Vagina (tissue), 2 donors: ENCODE measurements around the gene LINC01488. TPM values are rescaled to one million over a fixed set of nuclear protein-coding genes. Genes with fewer than 3 reads are reported as not detected.

Experiments
- DNase-seq, 2 donors: peaks; one replicate each; pipeline ENCODE4 v3.0.0-alpha.2; 2017; ENCODE audit errors: extremely low spot score in 2 of 2
- H3K27ac ChIP-seq: fragments of 200-600 bp; sonication (generic); one replicate; pipeline ENCODE4 v1.5.1; 2019
- H3K27me3 ChIP-seq: fragments of 200-600 bp; sonication (generic); one replicate; pipeline ENCODE4 v1.5.1; 2019
- H3K36me3 ChIP-seq, 2 donors: fragments of 200-600 bp; sonication (generic); one replicate each; pipeline ENCODE4 v1.5.1; 2017 to 2019
- H3K4me1 ChIP-seq: fragments of 200-600 bp; sonication (generic); one replicate; pipeline ENCODE4 v1.5.1; 2019
- H3K4me3 ChIP-seq, 2 donors: fragments of 200-600 bp; sonication (generic); 1 replicate in 1 of 2; 2 replicates in 1 of 2; pipeline ENCODE4 v1.5.1; 2016 to 2019
- H3K9me3 ChIP-seq: fragments of 200-600 bp; sonication (generic); one replicate; pipeline ENCODE4 v1.5.1; 2019
- POLR2A ChIP-seq, 2 donors: fragments of 450-650 bp; IDR thresholded peaks; one replicate each; pipeline ENCODE4 v1.6.1; 2017; ENCODE audit warnings: antibody characterized with exemption in 2 of 2, mild to moderate bottlenecking in 2 of 2, moderate library complexity in 2 of 2
- POLR2AphosphoS5 ChIP-seq, 2 donors: sonication (generic); formaldehyde crosslinking; IDR thresholded peaks; one replicate each; pipeline ENCODE4 v1.9.0; 2017; ENCODE audit warnings: antibody characterized with exemption in 2 of 2, mild to moderate bottlenecking in 2 of 2, low read depth in 1 of 2; ENCODE audit not compliant: insufficient read depth in 1 of 2
- intact Hi-C: fragments of 100-400 bp; cut with DNase I; formaldehyde crosslinking; loops from one replicate; pipeline ENCODE4 v1.15.1; 2023
- total RNA-seq: library from RNA; depleted of rRNA; stranded (reverse); fragments of >200 nt; gene quantifications from one replicate; pipeline ENCODE4 v1.2.3, GENCODE V29; 2016
- TF ChIP-seq, protein P1 (sequence below), 3 experiments: fragments of 450-650 bp in 2 of 3; fragments of 200-600 bp in 1 of 3; sonication (generic) in 1 of 3; IDR thresholded peaks; one replicate each; pipeline ENCODE4 v1.5.1; 2017 to 2019; ENCODE audit warnings: antibody characterized with exemption in 3 of 3, mild to moderate bottlenecking in 2 of 3, moderate library complexity in 2 of 3

The LINC01488 gene
- total RNA-seq, 1 donor from 2014 or later = not detected

DNA sequence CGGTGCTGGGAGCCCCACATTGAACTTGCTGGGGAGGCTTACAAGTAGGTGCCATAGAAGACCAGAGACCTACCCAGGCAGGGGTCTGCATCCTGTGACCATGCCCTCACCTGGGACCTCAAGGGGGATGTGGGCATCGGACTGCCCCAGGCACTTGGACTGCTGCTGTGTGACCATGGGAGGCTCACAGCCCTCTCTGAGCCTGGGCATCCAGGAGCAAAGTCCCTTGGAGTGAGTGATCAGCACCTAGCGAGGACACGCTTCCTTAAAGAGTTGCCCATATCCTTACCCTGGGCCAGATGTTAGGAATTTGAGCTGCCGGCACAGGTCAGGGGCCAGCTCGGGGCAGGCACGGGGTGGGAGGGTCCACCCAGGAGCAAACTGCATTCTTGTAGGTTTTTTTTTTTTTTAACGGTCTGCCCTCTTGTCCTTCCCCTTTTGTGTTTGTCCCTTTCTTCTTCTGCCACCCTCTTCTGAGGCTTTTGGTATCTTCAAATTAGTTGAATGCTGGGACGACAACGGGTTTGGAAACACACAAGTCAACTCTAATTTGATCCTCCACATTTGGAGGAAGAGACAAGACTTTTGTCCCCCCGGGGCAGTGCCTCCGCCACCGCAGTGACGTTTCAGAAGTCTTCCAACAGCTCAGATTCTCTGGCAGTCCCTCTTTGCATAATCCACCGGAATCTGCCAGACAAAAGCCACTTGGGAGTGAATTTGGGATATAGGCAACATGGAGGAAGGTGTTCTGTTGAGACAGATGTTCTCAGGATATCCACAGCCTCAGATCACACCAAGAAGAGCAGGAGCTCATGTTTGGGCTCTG is 46.1 kb upstream of the LINC01488 start:
- H3K9me3 ChIP-seq = no peaks in the 10 kb centered on the region
- H3K27ac ChIP-seq = no peak overlapping the region
- H3K4me3 ChIP-seq = no peak overlapping the region
- TF ChIP-seq, protein P1, sequence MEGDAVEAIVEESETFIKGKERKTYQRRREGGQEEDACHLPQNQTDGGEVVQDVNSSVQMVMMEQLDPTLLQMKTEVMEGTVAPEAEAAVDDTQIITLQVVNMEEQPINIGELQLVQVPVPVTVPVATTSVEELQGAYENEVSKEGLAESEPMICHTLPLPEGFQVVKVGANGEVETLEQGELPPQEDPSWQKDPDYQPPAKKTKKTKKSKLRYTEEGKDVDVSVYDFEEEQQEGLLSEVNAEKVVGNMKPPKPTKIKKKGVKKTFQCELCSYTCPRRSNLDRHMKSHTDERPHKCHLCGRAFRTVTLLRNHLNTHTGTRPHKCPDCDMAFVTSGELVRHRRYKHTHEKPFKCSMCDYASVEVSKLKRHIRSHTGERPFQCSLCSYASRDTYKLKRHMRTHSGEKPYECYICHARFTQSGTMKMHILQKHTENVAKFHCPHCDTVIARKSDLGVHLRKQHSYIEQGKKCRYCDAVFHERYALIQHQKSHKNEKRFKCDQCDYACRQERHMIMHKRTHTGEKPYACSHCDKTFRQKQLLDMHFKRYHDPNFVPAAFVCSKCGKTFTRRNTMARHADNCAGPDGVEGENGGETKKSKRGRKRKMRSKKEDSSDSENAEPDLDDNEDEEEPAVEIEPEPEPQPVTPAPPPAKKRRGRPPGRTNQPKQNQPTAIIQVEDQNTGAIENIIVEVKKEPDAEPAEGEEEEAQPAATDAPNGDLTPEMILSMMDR (IDR thresholded peaks at IDR 0.05) = no peak
- TF ChIP-seq POLR2A (IDR thresholded peaks at IDR 0.05) (no peak), POLR2AphosphoS5 (IDR thresholded peaks at IDR 0.05; ENCODE audit: insufficient read depth in 1 of 2, low read depth in 1 of 2) (no peak)
- H3K27me3 ChIP-seq = no peaks in the 10 kb centered on the region
- DNase-seq = no peak
- intact Hi-C loops = no loop called here
- H3K36me3 ChIP-seq = no peaks in the 10 kb centered on the region
- H3K4me1 ChIP-seq = no peaks in the 10 kb centered on the region

DNA sequence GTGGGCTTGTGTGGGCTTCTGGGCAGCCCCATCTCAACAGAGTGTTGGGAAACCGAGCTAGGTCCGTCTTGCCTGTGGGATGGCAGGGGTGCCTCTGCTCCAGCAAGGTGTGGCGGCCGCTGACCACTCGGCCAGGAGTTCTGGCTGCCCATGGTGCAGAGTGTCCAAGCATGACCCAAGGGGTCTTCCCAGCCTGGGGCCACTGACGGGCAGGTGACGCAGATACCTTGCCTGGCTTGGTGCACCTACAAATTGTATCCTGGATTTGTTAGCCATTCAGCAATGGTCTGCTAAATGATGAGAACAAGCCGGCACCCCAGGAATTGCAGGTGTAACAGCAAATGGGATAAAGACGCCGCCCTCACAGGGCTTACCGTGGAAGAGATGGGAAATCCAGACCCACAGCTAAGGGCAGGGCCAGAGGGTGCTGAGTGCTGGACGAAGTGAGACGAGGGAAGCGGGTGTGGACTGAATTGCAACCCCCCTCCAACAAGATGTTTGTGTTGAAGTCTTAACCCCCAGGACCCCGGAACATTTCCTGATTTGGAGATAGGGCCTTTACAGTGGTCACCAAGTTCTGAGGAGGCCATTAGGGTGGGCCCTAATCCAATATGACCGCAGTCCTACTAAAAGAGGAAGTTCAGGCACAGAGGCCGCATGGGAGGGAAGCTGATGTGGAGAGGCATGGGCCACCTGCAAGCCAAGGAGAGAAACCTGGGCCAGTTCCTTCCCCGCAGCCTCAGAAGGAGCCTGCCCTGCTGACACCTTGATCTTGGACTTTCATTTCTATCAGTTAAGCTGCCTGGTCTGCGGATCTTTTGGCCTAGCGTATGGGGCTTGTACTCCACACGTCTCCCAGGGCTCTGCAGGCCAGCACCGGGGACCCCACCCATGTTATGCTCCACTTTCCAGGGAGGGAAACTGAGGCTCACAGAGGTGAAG is 45.2 kb upstream of the LINC01488 start:
- DNase-seq = no peak
- H3K4me1 ChIP-seq = no peaks in the 10 kb centered on the region
- TF ChIP-seq POLR2A (IDR thresholded peaks at IDR 0.05) (no peak), POLR2AphosphoS5 (IDR thresholded peaks at IDR 0.05; ENCODE audit: insufficient read depth in 1 of 2, low read depth in 1 of 2) (no peak)
- TF ChIP-seq, protein P1 (IDR thresholded peaks at IDR 0.05) = no peak
- intact Hi-C loops = no loop called here
- H3K27ac ChIP-seq = no peak overlapping the region
- no peaks in the 10 kb centered on the region for H3K27me3 ChIP-seq
- no peaks in the 10 kb centered on the region for H3K9me3 ChIP-seq
- H3K36me3 ChIP-seq = no peaks in the 10 kb centered on the region
- H3K4me3 ChIP-seq = no peak overlapping the region

DNA sequence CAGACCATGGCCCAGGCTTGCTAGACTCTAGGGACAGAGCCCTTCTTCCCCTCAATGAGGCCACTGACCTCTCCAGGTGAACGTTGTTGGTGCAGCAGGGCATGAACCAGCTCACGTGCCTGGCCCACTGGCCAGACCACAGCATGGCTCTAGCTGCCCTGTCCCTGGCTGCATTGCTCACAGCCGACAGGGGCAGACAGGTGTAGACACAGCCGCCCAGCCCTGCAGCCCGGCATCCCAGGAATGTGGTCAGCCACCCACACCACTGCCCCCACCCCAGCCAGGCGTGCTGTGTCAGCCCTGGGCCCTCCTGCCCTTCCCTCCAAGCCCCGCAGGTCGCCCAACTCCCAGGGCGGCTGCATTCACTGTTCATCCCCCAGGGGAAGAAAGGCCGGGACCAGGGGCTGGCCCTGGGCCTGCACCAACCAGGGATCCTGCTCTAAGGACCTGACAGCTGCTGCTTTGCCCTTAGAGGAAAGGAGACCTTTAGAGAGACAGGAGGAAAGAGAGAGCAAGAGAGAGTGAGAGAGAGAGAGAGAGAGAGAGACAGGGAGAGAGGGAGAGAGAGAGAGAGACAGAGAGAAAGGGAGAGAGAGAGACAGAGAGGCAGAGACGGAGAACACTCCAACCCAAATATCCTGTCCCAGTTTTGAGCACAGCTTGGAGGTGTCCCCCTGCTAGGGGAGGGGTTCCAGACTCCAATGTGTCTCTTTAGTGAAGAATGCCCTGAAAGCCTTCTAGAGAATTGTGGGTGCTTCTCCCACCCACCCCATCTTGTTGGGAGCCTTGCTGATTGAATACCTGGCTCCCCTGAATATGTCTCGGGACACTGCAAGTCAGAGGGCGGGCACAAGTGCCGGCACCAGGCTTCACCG is 44.2 kb upstream of the LINC01488 start:
- H3K4me1 ChIP-seq = peaks cover 5% of the 10 kb centered on the region
- DNase-seq = no peak
- no peak overlapping the region for H3K4me3 ChIP-seq
- intact Hi-C loops = no loop called here
- H3K9me3 ChIP-seq = no peaks in the 10 kb centered on the region
- TF ChIP-seq, protein P1 (IDR thresholded peaks at IDR 0.05) = no peak
- TF ChIP-seq POLR2AphosphoS5 (IDR thresholded peaks at IDR 0.05; ENCODE audit: insufficient read depth in 1 of 2, low read depth in 1 of 2) = no peak
- H3K36me3 ChIP-seq = no peaks in the 10 kb centered on the region
- no peaks in the 10 kb centered on the region for H3K27me3 ChIP-seq
- H3K27ac ChIP-seq = no peak overlapping the region

DNA sequence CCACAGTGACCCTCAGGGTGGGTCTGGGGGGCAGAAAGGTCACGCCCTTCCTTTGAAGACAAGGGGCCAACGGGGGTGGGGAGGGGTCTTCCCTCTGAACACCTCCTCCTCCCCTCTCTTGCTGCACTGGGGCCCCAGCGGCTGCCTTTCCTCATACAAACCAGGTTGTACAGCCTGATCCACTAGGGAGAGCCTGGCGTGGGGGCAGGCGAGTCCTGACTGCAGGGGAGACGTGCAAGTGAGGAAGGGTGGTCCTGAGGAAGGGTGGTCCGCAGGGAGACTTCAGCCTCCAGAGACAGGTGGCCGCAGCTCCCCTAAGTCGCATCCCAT is 43.6 kb upstream of the LINC01488 start:
- Histone ChIP-seq H3K27me3 (no peaks in the 10 kb centered on the region), H3K36me3 (no peaks in the 10 kb centered on the region), H3K9me3 (no peaks in the 10 kb centered on the region), H3K4me1 (peaks cover 11% of the 10 kb centered on the region), H3K27ac (no peak overlapping the region), H3K4me3 (no peak overlapping the region)
- intact Hi-C loops = no loop called here
- DNase-seq = no peak
- TF ChIP-seq, protein P1 (IDR thresholded peaks at IDR 0.05) = no peak
